Sigmoid colon (tissue), 4 donors: ENCODE results near the gene ZNF672.

Experiments used
- EP300 ChIP-seq, 4 donors: sonication (generic); formaldehyde crosslinking; IDR thresholded peaks; one replicate each; pipeline ENCODE4 v1.6.1; 2017; ENCODE audit warnings: antibody characterized with exemption in 4 of 4
- TF ChIP-seq, protein P1 (sequence below), 4 experiments: fragments of 450-650 bp in 3 of 4; fragments of 200-600 bp in 1 of 4; IDR thresholded peaks; one replicate each; pipeline ENCODE4 v1.5.1; 2016 to 2019; ENCODE audit warnings: antibody characterized with exemption in 4 of 4, mild to moderate bottlenecking in 3 of 4, moderate library complexity in 2 of 4

DNA sequence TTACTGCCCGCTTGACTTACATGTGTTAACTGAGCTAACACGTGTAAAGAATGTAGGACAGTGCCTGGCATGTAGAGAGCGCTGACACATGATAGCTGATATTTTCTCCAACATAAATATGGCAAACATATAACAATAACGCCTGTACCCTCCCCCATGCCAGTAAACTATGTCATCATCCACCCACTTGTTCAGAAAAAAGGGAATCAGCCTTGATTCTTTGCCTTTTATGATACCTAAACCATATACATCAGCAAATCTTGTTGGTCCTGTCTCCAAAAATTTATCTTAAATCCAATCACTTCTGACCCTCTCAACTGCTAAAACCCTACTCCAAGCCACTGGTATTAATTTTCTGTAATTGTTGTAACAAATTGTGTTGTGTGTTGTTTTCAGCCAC, 22.0 kb downstream of the ZNF672 start:
- TF ChIP-seq, protein P1, sequence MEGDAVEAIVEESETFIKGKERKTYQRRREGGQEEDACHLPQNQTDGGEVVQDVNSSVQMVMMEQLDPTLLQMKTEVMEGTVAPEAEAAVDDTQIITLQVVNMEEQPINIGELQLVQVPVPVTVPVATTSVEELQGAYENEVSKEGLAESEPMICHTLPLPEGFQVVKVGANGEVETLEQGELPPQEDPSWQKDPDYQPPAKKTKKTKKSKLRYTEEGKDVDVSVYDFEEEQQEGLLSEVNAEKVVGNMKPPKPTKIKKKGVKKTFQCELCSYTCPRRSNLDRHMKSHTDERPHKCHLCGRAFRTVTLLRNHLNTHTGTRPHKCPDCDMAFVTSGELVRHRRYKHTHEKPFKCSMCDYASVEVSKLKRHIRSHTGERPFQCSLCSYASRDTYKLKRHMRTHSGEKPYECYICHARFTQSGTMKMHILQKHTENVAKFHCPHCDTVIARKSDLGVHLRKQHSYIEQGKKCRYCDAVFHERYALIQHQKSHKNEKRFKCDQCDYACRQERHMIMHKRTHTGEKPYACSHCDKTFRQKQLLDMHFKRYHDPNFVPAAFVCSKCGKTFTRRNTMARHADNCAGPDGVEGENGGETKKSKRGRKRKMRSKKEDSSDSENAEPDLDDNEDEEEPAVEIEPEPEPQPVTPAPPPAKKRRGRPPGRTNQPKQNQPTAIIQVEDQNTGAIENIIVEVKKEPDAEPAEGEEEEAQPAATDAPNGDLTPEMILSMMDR (IDR thresholded peaks at IDR 0.05) = no peak
- TF ChIP-seq EP300 (IDR thresholded peaks at IDR 0.05) = no peak
